Prostate gland (tissue), 2 donors: Measurements from ENCODE around the gene SERINC4.
"Not testable (repeated sequence)": the region's sequence is repeated elsewhere in the genome, so short reads cannot be mapped to it uniquely, and the experiment has no call there.

Source experiments
- CTCF ChIP-seq, 4 experiments: fragments of 200-600 bp in 2 of 4; fragments of 450-650 bp in 2 of 4; sonication (generic) in 2 of 4; IDR thresholded peaks; 1 replicate in 3 of 4; 2 replicates in 1 of 4; pipeline ENCODE4 v1.5.1; 2016 to 2019; ENCODE audit warnings: antibody characterized with exemption in 4 of 4, mild to moderate bottlenecking in 2 of 4, moderate library complexity in 2 of 4
- POLR2AphosphoS5 ChIP-seq: sonication (generic); formaldehyde crosslinking; IDR thresholded peaks from one replicate; pipeline ENCODE4 v1.6.1; 2017; ENCODE audit warnings: antibody characterized with exemption

DNA sequence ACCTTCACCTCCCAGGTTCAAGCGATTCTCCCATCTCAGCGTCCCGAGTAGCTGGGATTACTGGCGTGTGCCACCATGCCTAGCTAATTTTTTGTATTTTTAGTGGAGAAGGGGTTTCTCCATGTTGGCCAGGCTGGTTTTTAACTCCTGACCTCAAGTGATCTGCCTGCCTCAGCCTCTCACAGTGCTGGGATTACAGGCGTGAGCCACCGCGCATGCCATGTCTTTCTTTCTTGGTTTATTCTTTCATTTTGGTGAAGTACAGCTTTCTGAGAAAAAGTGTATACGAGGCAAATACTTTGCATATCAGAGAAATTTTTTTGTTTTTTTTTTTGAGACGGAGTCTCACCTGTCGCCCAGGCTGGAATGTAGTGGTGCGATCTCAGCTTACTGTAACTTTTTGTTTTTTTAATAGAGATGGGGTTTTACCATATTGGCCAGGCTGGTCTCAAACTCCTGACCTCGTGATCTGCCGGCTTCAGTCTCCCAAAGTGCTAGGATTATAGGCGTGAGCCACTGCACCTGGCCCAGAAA lies 31.6 kb upstream of the SERINC4 start:
- TF ChIP-seq CTCF (IDR thresholded peaks at IDR 0.05); POLR2AphosphoS5: not testable (repeated sequence)
